Mononuclear cell (primary cell): ENCODE results near the gene TWF2. TPM values are rescaled to one million over a fixed set of nuclear protein-coding genes. Genes with fewer than 3 reads are reported as not detected.
"Not testable (repeated sequence)": the region's sequence is repeated elsewhere in the genome, so short reads cannot be mapped to it uniquely, and the experiment has no call there.

ENCODE experiments used
- H3K27me3 ChIP-seq: 2 replicates; pipeline ENCODE4 v1.6.0; 2011; ENCODE audit warnings: low read length, control low read depth; ENCODE audit not compliant: insufficient read depth
- H3K4me1 ChIP-seq: 2 replicates; pipeline ENCODE4 v1.5.1; 2011; ENCODE audit warnings: mild to moderate bottlenecking, low read length, control low read depth; ENCODE audit not compliant: insufficient read depth
- H3K4me3 ChIP-seq: 2 replicates; pipeline ENCODE4 v1.5.1; 2011; ENCODE audit warnings: mild to moderate bottlenecking, low read length, moderate library complexity
- H3K9me3 ChIP-seq: 2 replicates; pipeline ENCODE4 v1.5.1; 2011; ENCODE audit warnings: low read depth, mild to moderate bottlenecking, control low read depth, low read length
- total RNA-seq: library from RNA; depleted of rRNA; stranded (reverse); fragments of >200 nt; gene quantifications from one replicate; pipeline ENCODE4 v1.2.3, GENCODE V29; 2012

The TWF2 gene
- total RNA-seq, result 70.5 TPM

DNA sequence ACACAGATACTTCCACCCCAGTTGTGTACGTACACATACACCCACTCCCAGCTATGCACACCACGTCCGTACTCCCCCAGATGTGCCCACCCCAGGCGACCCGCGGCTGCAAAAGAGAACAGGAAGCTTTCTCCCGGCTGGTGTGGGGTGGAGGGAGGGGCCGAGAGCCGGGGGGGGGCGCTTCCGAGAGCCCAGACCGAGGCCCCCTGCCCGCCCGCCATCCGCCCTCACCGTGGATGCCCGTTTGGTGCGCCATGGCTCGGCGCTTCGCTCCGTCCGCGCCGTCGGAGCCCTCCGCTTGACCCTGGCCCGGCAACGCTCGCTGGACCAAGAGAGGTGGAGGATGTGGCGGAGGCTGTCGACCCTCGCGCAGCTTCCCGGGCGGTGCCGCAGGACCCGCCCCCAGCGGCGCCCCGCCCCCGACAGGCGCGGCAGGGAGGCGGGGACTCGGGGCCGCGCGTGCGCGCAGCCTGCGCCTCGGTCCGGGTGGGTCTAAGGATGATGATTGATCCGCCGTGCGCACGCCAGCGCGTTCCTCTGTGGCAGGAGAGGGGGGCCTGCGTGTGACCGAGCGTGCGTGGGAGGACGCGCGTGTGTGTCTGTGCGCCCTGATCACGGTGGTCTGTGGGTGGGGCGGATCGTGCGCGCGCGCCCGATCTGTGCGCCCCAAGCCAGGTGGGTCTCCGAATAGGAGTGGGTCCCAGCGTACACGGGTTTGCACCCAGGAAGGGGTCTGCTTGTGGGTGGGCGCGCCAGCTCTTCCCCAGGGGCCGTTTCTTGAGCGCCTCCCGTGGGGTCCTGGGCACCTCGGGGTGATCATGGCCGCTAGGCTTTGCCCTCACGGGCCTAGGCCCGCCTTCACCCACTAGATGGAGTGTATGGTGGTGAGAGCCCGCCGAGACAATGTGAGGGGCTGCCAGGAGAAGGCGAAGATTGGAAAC is at the start of gene TWF2:
TWF2 (minus strand) TSS at position 398 of the 941 bp plus-strand sequence; CDS start at position 256, 142 bp downstream.
- Histone ChIP-seq H3K4me3 (peak within 1 kb of the TSS; percentile 93), H3K9me3 (no peaks in the 10 kb centered on the region), H3K4me1 (peaks cover 78% of the 10 kb centered on the region), H3K27me3 (no peaks in the 10 kb centered on the region)

DNA sequence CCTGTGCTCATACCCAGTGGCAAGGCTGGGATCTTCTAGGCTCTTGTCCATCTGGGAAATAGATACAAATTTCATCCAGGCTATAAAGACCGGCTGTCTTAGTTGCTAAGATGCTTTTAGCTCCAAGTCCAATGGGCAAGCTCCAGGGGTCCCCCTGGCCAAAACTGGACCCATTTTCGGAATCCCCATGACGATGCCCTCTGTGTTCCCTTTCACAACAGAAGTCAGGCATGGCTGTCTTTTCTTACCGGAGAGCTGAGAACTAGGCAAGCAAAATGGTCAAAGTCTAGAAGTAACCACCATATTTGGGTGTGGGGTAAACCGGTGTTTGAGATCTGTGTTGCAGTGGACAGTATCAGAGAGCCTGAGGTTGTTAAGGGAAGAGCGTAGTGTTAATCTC is 49.7 kb upstream of the TWF2 start:
- H3K4me1 ChIP-seq, result peaks cover 24% of the 10 kb centered on the region
- no peaks in the 10 kb centered on the region for H3K9me3 ChIP-seq
- no peaks in the 10 kb centered on the region for H3K27me3 ChIP-seq
- peak overlapping the region; percentile 98 for H3K4me3 ChIP-seq

DNA sequence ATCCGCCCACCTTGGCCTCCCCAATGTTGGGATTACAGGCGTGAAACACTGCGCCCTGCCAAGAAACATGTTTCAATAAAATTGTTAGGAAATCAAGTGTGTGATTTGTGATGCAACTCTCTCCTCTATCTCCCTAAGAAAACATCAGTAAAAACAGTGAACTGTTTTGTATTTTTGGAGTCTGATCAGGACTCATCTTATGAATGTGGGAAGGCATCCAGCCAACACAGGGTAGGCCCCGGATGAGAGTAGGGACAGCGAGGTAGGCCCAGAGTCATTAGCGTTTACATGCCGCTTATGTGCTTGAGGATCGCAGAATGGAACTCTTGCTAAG is 47.8 kb upstream of the TWF2 start:
- Histone ChIP-seq H3K4me1 (peaks cover 41% of the 10 kb centered on the region), H3K27me3 (no peaks in the 10 kb centered on the region), H3K4me3 (peak overlapping the region; percentile 98), H3K9me3 (no peaks in the 10 kb centered on the region)

DNA sequence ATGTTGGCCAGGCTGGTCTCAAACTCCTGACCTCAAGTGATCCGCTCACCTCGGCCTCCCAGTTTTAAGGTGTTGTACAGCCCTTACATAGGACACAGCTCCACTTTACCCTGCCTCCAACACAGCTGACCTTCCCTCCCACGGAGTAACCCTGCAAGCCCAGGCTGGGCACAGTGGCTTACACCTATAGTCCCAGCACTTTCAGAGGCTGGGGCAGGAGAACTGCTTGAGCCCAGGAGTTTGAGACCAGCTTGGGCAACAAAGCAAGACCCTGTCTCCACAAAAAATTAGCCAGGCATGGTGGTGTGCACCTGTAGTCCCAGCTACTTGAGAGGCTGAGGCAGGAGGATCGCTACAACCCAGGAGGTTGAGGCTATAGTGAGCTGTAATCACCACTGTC is 45.1 kb upstream of the TWF2 start:
- H3K9me3 ChIP-seq, H3K27me3 ChIP-seq, H3K4me3 ChIP-seq: not testable (repeated sequence)
- H3K4me1 ChIP-seq, result peaks cover 55% of the 10 kb centered on the region

DNA sequence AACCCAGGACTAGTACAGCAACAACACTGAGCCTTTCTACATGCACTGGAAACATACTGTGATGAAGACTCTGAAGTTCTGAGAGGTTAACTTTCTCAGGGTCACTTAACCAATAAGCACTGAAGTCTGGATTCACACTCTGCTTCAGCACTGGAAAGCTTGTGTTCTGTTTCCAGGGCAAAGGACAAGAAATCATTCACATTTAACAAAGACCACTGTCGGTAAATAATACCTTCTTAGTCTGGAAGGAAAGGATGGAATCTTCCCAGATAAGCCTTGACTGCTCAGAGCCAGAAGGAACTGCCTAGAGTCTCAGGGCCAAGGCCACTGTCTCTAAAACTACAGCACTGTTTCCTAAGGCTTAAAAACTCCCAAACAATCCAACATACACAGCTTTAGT is 44.3 kb upstream of the TWF2 start:
- no peak overlapping the region for H3K4me3 ChIP-seq
- peaks cover 51% of the 10 kb centered on the region for H3K4me1 ChIP-seq
- H3K27me3 ChIP-seq, result no peaks in the 10 kb centered on the region
- H3K9me3 ChIP-seq, result no peaks in the 10 kb centered on the region

DNA sequence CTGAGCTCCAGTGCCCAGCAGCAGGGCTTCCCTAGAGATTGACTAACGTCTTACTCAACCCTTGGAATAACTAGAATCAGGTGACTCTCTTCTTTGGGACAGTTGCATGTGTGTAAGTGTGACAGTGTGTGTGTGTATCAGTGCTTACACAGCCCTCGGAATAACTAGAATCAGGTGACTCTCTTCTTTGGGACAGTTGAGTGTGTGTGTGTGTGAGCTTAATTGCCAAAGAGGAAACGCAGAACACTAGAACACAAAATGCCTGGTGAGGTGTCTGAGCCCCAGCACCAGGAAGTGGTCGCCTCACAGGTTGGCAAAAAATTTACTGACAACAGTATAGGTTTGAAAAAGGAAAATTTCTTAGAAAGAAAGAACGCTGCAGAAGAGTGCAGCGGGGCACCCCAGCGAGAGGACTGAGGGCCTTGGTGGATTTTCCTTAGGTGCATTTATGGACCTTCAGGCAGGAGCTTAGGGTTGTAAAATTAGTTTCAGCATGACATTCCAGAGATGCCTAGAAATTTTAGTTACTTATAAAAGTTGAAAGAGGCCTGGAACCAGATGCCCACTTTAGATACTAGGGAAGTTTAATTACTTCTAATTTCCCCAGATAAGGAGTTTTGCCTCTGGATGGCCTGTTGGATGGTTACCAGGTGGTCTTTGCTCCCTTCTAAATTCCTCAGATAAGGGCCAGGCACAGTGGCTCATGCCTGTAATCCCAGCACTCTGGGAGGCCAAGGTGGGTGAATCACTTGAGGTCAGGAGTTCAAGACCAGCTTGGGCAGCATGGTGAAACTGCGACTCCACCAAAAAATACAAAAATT is 43.2 kb upstream of the TWF2 start:
- no peaks in the 10 kb centered on the region for H3K27me3 ChIP-seq
- H3K4me3 ChIP-seq, result no peak overlapping the region
- H3K4me1 ChIP-seq, result peaks cover 52% of the 10 kb centered on the region
- H3K9me3 ChIP-seq, result no peaks in the 10 kb centered on the region

DNA sequence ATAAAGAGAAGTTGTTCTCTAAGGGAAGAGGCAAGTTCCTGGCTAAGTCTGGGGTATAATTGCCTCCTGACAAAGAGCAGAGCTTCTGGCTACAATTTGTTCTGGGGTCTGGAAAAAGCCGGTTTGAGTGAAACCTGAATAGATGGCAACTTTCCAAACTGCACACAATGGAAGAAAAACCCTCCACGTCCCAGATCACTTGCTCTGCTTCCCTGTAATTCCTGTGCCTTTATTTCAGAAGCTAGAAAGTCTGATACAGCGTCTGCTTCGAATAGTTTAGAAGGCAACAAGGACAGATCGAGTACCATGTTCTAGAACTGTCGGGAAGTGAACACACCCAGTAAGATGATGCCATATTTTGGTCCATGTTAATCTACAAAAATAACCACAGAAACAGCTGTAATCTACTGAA is 41.1 kb upstream of the TWF2 start:
- Histone ChIP-seq H3K27me3 (no peaks in the 10 kb centered on the region), H3K4me3 (no peak overlapping the region), H3K9me3 (no peaks in the 10 kb centered on the region), H3K4me1 (peaks cover 67% of the 10 kb centered on the region)

DNA sequence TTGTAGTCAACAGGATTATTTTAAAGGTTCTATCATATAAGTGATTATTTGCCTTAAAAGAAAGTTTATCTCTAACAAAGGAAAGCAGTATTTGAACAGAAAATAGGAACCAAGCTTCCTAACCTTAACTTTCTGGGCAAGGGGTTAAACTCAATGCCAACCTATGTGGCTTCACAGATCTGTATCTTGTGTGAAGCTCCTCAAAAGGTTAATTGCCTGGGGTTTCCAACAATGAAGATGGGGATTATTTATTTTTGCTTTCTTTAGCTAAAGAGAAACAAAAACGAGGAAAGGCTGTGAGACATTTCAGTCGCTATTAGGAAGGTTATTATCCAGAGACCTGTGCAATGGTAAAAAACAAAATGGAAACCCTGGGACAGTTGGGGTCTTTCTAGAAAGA is 40.6 kb upstream of the TWF2 start:
- Histone ChIP-seq H3K4me3 (no peak overlapping the region), H3K4me1 (peaks cover 71% of the 10 kb centered on the region), H3K9me3 (no peaks in the 10 kb centered on the region), H3K27me3 (no peaks in the 10 kb centered on the region)

DNA sequence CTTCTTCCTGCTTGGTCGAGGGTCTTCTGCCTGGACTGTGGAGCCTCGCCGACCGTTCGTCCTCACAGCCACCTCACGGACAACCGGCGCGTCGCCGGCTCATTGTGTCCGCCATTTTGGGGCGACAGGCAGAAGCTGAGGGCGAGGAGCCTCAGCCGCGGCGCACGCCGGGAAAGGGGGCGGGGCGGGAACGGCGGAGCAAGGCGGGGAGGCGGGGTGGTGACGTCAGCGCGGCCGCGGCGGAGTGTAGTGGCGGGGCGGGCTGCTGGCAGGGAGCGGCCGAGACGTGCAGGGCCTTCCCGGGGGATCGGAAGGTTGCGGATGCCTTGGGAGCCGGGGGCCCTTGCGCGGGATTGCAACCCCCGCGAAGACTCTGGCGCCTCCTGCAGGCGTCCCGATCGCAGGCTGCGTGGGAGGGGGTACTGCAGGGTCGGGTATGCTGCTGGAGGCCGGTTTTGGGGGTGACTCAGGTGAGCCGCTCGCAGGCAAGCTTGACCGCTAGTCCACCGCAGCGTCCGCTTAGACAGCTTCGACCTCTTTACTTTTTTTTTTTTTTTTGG is 39.6 kb upstream of the TWF2 start, which contains the start of gene WDR82:
WDR82 (minus strand) TSS at position 140 of the 560 bp plus-strand sequence. CDS start 288 bp downstream, outside the sequence.
- Histone ChIP-seq H3K4me3 (peak within 1 kb of the TSS; percentile 96), H3K9me3 (no peaks in the 10 kb centered on the region), H3K27me3 (no peaks in the 10 kb centered on the region), H3K4me1 (peaks cover 81% of the 10 kb centered on the region)

DNA sequence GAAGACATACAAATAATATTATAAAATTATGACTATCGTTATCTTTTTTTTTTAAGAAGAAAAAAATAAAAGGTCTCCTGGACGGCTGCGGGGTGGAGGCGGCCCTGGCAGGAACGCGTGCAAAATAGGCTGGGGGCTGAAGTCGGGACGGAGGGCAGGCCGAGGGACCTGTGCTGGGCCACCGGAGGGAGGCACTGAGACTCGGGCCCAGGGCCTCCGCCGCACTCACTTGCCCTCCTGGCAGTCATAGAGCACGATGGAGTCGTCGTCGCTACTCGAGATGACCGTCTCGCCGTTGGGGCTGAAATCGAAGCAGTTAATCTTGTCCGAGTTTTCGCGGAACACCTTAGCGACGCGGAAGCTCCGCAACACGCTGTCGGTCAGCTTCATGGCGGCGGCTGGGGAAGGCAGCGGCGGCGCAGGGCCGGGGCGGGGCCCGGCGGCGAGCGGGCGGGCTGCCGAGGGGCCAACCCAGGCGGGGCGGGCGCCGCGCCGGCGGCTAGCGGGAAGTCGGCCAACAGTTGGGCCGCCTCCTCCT is 39.1 kb upstream of the TWF2 start:
- no peaks in the 10 kb centered on the region for H3K27me3 ChIP-seq
- peaks cover 82% of the 10 kb centered on the region for H3K4me1 ChIP-seq
- H3K4me3 ChIP-seq, result peak overlapping the region; percentile 96
- no peaks in the 10 kb centered on the region for H3K9me3 ChIP-seq

DNA sequence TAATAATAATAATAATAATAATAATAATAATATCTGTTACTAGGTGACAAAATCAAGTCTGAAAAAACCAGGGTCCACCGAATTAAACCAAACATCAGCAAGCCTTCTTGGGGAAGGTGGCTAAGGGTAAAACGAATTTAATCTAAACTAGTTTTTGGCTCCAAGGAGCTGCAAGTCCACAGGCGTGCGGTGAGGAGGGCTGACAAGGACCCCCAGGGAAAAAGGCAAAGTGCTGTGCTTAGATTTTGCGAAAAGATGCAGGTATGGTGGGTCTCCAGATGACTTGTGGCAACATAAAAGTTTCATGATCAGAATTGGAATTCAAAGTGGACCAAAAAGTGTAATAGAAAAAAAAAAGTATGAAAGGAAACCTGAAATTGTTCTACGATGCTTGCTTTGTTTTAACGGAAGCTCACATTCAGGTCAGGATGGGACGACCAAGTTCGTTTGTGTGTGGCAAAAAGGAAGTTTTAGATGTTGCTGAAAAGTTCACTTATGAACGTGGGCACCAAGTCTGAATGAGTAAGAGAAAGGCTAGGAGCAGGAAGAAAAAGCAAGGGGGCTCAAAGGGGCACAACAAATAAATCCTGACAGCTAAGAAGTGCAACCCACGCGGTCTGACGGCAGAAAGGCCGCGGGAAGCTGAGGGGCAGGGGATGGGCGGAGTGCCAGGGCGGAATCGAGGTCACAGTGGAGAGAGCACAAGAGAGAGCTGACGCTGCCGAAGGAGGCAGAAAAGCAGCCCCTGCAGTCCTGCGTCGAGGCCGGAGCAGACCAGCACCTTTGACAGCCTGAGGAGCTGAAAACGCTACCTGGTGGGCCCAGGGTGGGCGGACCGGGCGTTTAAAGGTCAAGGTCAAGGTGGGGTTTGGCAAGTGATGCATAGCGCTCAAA is 38.4 kb upstream of the TWF2 start:
- Histone ChIP-seq H3K4me1 (peaks cover 80% of the 10 kb centered on the region), H3K9me3 (no peaks in the 10 kb centered on the region), H3K27me3 (no peaks in the 10 kb centered on the region), H3K4me3 (peak overlapping the region; percentile 96)

DNA sequence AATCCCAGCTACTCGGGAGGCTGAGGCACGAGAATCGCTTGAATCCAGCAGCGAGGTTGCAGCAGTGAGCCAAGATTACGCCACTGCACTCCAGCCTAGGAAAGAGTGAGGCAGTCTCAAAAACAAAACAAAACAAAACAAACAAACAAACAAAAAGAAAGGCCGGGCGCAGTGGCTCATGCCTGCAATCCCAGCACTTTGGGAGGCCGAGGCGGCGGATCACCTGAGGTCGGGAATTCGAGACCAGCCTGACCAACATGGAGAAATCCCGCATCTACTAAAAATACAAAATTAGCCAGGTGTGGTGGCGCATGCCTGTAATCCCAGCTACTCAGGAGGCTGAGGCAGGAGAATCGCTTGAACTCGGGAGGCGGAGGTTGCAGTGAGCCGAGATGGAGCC is 35.8 kb upstream of the TWF2 start:
- H3K4me3 ChIP-seq, H3K9me3 ChIP-seq, H3K27me3 ChIP-seq: not testable (repeated sequence)
- peaks cover 86% of the 10 kb centered on the region for H3K4me1 ChIP-seq

DNA sequence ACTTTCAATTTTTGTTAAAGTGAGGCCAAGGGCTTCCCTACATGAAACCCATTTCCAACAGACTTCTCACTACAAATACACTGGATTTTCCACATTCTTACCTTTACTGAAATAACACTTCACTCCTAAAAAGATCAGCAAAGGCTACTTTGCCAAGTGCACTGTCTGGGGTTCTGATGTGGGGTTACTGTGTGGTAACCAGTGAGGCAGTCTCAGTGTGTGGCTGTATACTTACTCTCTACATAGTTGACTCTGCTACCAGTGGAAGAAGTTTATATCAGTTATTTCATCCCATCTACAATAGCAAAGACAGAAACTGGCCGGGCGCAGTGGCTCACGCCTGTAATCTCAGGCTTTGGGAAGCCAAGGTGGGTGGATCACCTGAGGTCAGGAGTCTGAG is 33.9 kb upstream of the TWF2 start:
- Histone ChIP-seq H3K4me3 (no peak overlapping the region), H3K27me3 (no peaks in the 10 kb centered on the region), H3K4me1 (peaks cover 94% of the 10 kb centered on the region), H3K9me3 (no peaks in the 10 kb centered on the region)

DNA sequence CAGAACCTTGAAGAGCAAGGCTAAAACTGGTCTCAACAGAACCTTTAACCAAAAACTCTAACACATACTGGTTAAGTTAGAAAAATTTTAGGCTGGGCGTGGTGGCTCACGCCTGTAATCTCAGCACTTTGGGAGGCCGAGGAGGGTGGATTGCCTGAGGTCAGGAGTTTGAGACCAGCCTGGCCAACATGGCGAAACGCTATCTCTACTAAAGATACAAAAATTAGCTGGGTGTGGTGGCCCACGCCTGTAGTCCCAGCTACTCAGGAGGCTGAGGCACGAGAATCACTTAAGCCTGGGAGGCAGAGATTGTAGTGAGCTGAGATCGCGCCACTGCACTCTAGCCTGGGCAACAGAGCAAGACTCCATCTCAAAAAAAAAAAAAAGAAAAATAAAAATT is 33.2 kb upstream of the TWF2 start:
- H3K4me1 ChIP-seq, result peaks cover 92% of the 10 kb centered on the region
- H3K9me3 ChIP-seq, H3K4me3 ChIP-seq, H3K27me3 ChIP-seq: not testable (repeated sequence)
